ENCODE data around the gene TRIM49D2.
"Not testable (repeated sequence)": the region's sequence is repeated elsewhere in the genome, so short reads cannot be mapped to it uniquely, and the experiment has no call there.

DNA sequence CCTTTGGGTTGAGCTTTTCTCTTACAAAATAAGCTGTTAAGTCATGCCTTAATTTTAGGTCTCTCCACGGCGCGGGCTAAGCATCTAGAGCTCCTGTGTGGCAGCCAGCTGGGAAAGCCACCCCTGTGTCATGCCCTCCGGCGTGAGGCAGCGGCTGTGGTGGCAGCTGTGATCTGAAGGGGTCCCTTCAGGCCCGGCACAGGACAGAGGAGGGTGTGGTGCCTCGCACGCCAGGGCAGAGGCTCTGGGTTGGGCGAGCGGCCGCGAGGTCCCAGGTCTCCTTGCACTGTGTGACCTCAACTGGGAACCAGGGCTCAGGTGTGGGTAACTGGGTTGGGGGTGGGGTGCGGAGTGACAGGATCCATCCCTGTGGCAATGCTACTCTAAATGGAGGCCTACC is 23.1 kb upstream of the TRIM49D2 start:
- TF ChIP-seq CTCF (conservative IDR thresholded peaks at IDR 0.05 in 1 of 2, IDR thresholded peaks at IDR 0.05 in 1 of 2; ENCODE audit: extremely low read depth in 1 of 2, insufficient read depth in 1 of 2, low read depth in 1 of 2, low read length in 2 of 2); EZH2 (IDR thresholded peaks at IDR 0.05; ENCODE audit: borderline replicate concordance, low read length): not testable (repeated sequence)
